HEK293 (cell line): ENCODE data around the gene SAMD11.

ENCODE experiments used
- CTCF ChIA-PET: fragments of 350-600 bp; formaldehyde crosslinking; extraction: SDS; loops from one replicate; lab custom pipeline; 2021; ENCODE audit warnings: antibody characterized with exemption; lab: Yijun Ruan, JAX
- POLR2A ChIA-PET: fragments of 300-600 bp; formaldehyde crosslinking; extraction: SDS; loops from one replicate; lab custom pipeline; 2020; ENCODE audit warnings: antibody characterized with exemption, inconsistent platforms; lab: Yijun Ruan, JAX
- H3K27ac ChIP-seq: fragments of 200-500 bp; sonication (Bioruptor generic); 2 replicates; pipeline ENCODE4 v1.5.1; 2014; ENCODE audit warnings: low read depth, low read length, control low read depth, inconsistent platforms; ENCODE audit errors: extremely low read depth
- H3K36me3 ChIP-seq, 2 experiments: fragments of 200-500 bp in 1 of 2; sonication (Bioruptor generic) in 1 of 2; 1 replicate in 1 of 2; 2 replicates in 1 of 2; pipeline ENCODE4 v1.5.1; 2014 to 2017; ENCODE audit warnings: inconsistent platforms in 2 of 2, low read length in 2 of 2; ENCODE audit not compliant: control insufficient read depth in 2 of 2, insufficient read depth in 1 of 2
- H3K4me1 ChIP-seq: fragments of 200-500 bp; sonication (Bioruptor generic); 2 replicates; pipeline ENCODE4 v1.5.1; 2014; ENCODE audit warnings: mild to moderate bottlenecking, low read length, inconsistent platforms; ENCODE audit not compliant: control insufficient read depth, insufficient read depth
- H3K4me3 ChIP-seq: 2 replicates; pipeline ENCODE4 v1.5.1; 2011; ENCODE audit warnings: low read depth, mild to moderate bottlenecking, control low read depth, low read length, moderate library complexity
- H3K9me3 ChIP-seq: fragments of 200-500 bp; sonication (Bioruptor generic); 2 replicates; pipeline ENCODE4 v1.5.1; 2014; ENCODE audit warnings: low read depth, low read length, inconsistent platforms; ENCODE audit not compliant: control insufficient read depth, insufficient read depth
- KLF1 ChIP-seq: fragments of 450-650 bp; formaldehyde crosslinking; IDR thresholded peaks from 2 replicates; pipeline ENCODE4 v1.5.1; 2016; ENCODE audit warnings: missing biosample characterization, missing genetic modification characterization
- RBAK ChIP-seq: fragments of 450-650 bp; formaldehyde crosslinking; IDR thresholded peaks from 2 replicates; pipeline ENCODE4 v1.5.1; 2016; ENCODE audit warnings: missing biosample characterization, missing genetic modification characterization
- ZFP69B ChIP-seq: fragments of 450-650 bp; formaldehyde crosslinking; IDR thresholded peaks from 2 replicates; pipeline ENCODE4 v1.5.1; 2016; ENCODE audit warnings: missing biosample characterization, missing genetic modification characterization
- ZNF146 ChIP-seq: fragments of 450-650 bp; formaldehyde crosslinking; IDR thresholded peaks from 2 replicates; pipeline ENCODE4 v1.5.1; 2016; ENCODE audit warnings: missing biosample characterization, missing genetic modification characterization
- ZNF302 ChIP-seq: fragments of 450-650 bp; formaldehyde crosslinking; IDR thresholded peaks from 2 replicates; pipeline ENCODE4 v1.5.1; 2016; ENCODE audit warnings: missing biosample characterization, missing genetic modification characterization, low read depth
- ZNF560 ChIP-seq: fragments of 450-650 bp; formaldehyde crosslinking; IDR thresholded peaks from 2 replicates; pipeline ENCODE4 v1.5.1; 2017; ENCODE audit warnings: missing biosample characterization, missing genetic modification characterization, borderline replicate concordance
- ZNF600 ChIP-seq: fragments of 450-650 bp; formaldehyde crosslinking; IDR thresholded peaks from 2 replicates; pipeline ENCODE4 v1.5.1; 2016; ENCODE audit warnings: missing biosample characterization, missing genetic modification characterization
- TF ChIP-seq, protein P1 (sequence below): fragments of 450-650 bp; formaldehyde crosslinking; IDR thresholded peaks from 2 replicates; pipeline ENCODE4 v1.5.1; 2016; ENCODE audit warnings: missing biosample characterization, missing genetic modification characterization
- TF ChIP-seq, protein P2 (sequence below): fragments of 450-650 bp; formaldehyde crosslinking; IDR thresholded peaks from 2 replicates; pipeline ENCODE4 v1.5.1; 2016; ENCODE audit warnings: missing biosample characterization, missing genetic modification characterization
- TF ChIP-seq, protein P3 (sequence below): fragments of 450-650 bp; formaldehyde crosslinking; IDR thresholded peaks from 2 replicates; pipeline ENCODE4 v1.5.1; 2016; ENCODE audit warnings: missing biosample characterization, missing genetic modification characterization

The SAMD11 gene

DNA sequence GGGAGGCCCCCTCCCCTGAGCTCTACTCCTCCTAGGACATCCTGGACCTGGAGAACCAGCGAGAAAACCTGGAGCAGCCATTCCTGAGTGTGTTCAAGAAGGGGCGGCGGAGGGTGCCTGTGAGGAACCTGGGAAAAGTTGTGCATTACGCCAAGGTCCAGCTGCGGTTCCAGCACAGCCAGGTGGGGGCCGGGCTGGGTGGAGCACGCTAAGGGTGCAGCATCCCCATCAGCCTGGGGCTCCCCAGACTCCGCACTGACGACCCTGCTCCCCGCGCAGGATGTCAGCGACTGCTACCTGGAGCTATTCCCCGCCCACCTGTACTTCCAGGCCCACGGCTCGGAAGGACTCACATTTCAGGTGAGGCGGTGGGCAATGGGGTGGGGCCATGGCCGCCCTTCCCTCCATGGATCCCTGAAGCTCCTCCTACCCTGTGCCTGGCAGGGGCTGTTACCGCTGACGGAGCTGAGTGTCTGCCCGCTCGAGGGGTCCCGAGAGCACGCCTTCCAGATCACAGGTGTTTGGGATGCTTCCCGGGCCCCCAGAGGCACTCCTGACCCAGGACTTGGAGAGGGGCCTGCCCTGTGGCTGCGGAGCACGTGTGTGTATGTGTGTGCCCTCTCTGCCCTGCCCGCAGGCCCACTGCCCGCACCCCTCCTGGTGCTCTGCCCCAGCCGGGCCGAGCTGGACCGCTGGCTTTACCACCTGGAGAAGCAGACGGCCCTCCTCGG is 46.7 kb downstream of the SAMD11 start:
- Histone ChIP-seq H3K9me3 (no peaks in the 10 kb centered on the region), H3K4me3 (no peak overlapping the region), H3K27ac (no peak overlapping the region), H3K4me1 (peaks cover 5% of the 10 kb centered on the region), H3K36me3 (peaks cover 0 to 2% of the 10 kb centered on the region in 2 experiments; a peak in 1 of 3 replicates)
- ChIA-PET POLR2A (no interaction called here), CTCF (no interaction called here)
- peak; percentile 54; the same call in 1 of the 2 replicates for TF ChIP-seq ZNF600 (tag by site-specific recombination)
- TF ChIP-seq, protein P1, sequence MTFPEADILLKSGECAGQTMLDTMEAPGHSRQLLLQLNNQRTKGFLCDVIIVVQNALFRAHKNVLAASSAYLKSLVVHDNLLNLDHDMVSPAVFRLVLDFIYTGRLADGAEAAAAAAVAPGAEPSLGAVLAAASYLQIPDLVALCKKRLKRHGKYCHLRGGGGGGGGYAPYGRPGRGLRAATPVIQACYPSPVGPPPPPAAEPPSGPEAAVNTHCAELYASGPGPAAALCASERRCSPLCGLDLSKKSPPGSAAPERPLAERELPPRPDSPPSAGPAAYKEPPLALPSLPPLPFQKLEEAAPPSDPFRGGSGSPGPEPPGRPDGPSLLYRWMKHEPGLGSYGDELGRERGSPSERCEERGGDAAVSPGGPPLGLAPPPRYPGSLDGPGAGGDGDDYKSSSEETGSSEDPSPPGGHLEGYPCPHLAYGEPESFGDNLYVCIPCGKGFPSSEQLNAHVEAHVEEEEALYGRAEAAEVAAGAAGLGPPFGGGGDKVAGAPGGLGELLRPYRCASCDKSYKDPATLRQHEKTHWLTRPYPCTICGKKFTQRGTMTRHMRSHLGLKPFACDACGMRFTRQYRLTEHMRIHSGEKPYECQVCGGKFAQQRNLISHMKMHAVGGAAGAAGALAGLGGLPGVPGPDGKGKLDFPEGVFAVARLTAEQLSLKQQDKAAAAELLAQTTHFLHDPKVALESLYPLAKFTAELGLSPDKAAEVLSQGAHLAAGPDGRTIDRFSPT (tag by site-specific recombination), result 0 out of 2 replicates have a peak, but pooled peaks have one; percentile 20
- TF ChIP-seq ZNF560 (tag by site-specific recombination), result no peak

DNA sequence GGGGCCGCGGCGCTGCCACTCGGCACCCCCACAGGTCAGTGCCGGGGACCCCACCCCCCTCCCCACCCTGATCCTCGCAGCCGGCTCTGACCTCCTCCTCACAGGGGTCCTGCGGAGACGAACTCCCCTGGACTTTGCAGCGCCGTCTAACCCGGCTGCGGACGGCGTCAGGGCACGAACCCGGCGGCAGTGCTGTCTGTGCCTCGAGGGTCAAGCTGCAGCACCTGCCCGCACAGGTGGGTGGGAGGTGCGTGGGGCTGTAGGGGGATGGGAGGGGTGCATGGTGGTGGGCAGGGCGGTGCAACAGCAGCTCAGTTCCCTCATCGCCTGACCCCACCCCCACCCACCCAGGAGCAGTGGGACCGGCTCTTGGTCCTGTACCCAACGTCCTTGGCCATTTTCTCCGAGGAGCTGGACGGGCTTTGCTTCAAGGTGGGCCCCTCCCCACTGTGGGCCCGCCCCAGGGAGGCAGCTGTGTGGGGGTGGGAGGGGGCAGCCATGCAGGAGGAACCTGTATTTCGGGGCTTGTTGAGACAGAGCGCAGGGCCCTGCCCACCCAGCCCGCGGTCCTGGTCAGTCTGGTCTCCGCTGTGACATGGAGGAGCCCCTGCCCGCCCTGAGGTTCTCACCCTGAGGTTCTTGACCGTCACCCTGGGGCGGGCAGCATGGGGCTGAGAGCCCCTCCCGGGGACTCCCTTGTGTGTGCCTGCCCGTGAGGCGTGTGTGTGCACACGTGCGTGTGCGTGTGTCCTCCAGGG is 47.4 kb downstream of the SAMD11 start:
- no peak overlapping the region for H3K4me3 ChIP-seq
- ChIA-PET CTCF (interaction anchor here (1.0 kb wide), 1 partner anchor 14 kb away, joined by 3 read pairs; no protein-coding TSS in a partner anchor), POLR2A (no interaction called here)
- TF ChIP-seq ZNF302 (tag by site-specific recombination), result no peak
- TF ChIP-seq RBAK (tag by site-specific recombination), result no peak
- 0 out of 2 replicates have a peak, but pooled peaks have one; percentile 37 for TF ChIP-seq ZFP69B (tag by site-specific recombination)
- TF ChIP-seq KLF1 (tag by site-specific recombination), result 0 out of 2 replicates have a peak, but pooled peaks have one; percentile 20
- TF ChIP-seq, protein P2, sequence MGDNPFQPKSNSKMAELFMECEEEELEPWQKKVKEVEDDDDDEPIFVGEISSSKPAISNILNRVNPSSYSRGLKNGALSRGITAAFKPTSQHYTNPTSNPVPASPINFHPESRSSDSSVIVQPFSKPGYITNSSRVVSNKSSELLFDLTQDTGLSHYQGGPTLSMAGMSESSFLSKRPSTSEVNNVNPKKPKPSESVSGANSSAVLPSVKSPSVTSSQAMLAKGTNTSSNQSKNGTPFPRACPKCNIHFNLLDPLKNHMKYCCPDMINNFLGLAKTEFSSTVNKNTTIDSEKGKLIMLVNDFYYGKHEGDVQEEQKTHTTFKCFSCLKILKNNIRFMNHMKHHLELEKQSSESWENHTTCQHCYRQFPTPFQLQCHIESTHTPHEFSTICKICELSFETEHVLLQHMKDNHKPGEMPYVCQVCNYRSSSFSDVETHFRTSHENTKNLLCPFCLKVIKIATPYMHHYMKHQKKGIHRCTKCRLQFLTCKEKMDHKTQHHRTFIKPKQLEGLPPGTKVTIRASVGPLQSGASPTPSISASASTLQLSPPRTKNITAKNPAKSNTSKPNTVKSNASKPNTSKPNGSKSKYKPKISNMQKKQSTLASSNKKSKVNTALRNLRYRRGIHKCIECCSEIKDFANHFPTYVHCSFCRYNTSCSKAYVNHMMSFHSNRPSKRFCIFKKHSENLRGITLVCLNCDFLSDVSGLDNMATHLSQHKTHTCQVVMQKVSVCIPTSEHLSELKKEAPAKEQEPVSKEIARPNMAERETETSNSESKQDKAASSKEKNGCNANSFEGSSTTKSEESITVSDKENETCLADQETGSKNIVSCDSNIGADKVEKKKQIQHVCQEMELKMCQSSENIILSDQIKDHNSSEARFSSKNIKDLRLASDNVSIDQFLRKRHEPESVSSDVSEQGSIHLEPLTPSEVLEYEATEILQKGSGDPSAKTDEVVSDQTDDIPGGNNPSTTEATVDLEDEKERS (tag by site-specific recombination), result no peak
- no peak for TF ChIP-seq ZNF146 (tag by site-specific recombination)
- no peak for TF ChIP-seq ZNF560 (tag by site-specific recombination)
- TF ChIP-seq, protein P3, sequence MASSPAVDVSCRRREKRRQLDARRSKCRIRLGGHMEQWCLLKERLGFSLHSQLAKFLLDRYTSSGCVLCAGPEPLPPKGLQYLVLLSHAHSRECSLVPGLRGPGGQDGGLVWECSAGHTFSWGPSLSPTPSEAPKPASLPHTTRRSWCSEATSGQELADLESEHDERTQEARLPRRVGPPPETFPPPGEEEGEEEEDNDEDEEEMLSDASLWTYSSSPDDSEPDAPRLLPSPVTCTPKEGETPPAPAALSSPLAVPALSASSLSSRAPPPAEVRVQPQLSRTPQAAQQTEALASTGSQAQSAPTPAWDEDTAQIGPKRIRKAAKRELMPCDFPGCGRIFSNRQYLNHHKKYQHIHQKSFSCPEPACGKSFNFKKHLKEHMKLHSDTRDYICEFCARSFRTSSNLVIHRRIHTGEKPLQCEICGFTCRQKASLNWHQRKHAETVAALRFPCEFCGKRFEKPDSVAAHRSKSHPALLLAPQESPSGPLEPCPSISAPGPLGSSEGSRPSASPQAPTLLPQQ, result 0 out of 2 replicates have a peak, but pooled peaks have one; percentile 14
- no peak overlapping the region for H3K27ac ChIP-seq
- no peaks in the 10 kb centered on the region for H3K9me3 ChIP-seq
- H3K36me3 ChIP-seq, result no peaks in the 10 kb centered on the region
- H3K4me1 ChIP-seq, result peaks cover 5% of the 10 kb centered on the region
